ENCODE results near the gene MTARC2.

MTARC2 gene

DNA sequence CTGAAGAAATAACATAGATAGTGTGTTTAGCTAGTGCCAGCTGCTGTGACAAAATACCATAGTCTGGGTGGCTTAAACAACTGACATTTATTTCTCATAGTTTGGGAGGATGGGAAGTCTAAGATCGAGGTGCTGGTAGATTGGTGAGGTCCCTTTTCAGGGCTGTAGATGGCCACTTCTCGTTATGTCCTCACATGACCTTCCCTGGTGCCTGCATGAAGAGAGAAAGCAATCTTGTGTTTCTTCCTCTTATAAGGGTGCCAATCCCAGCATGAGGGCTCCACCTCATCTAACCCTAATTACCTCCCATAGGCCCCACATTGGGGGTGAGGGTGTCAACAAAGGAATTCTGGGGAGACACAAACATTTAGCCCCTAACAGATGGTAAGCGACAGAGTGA lies 9.3 kb downstream of the MTARC2 start:
- Histone ChIP-seq H3K4me3 (ENCODE audit: insufficient read length, low read depth) (no peak overlapping the region), H3K36me3 (ENCODE audit: insufficient read depth, insufficient read length, low read length) (peaks cover 32% of the 10 kb centered on the region), H3K9me3 (ENCODE audit: insufficient read depth, low read length) (no peaks in the 10 kb centered on the region), H3K9ac (ENCODE audit: insufficient read length, low read depth) (no peak overlapping the region), H3K4me1 (ENCODE audit: insufficient read depth, insufficient read length) (no peaks in the 10 kb centered on the region), H3K27me3 (ENCODE audit: insufficient read depth, insufficient read length) (no peaks in the 10 kb centered on the region)
- TF ChIP-seq YY1 (IDR thresholded peaks at IDR 0.05; ENCODE audit: insufficient read depth, insufficient read length) (no peak), SUZ12 (IDR thresholded peaks at IDR 0.05; ENCODE audit: extremely low read depth, insufficient read depth, insufficient read length) (no peak), ZNF274 (IDR thresholded peaks at IDR 0.05; ENCODE audit: low read depth, low read length) (no peak)
- DNase-seq (ENCODE audit: low read depth, low spot score): no peak

DNA sequence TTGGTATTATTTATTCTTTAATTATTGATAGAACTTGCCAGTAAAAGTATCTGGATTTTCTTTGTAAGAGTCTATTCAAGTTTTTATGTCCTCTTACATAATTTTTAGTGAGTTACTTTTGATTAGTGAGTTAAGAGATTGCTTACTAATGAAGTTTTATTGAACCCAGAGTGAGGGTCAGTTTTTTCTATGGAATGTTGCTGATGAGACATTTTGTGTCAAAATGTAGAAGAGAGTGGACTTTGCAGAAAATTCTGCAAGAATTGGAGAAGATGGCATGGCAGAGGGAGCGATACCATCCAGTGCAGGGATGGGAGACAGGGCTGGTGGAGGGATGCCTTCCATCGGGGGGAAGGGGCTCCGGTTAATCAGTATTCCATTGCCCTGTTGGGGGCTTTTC lies 11.0 kb downstream of the MTARC2 start:
- TF ChIP-seq ZNF274 (IDR thresholded peaks at IDR 0.05; ENCODE audit: low read depth, low read length) (no peak), YY1 (IDR thresholded peaks at IDR 0.05; ENCODE audit: insufficient read depth, insufficient read length) (no peak), SUZ12 (IDR thresholded peaks at IDR 0.05; ENCODE audit: extremely low read depth, insufficient read depth, insufficient read length) (no peak)
- no peak for DNase-seq (ENCODE audit: low read depth, low spot score)
- no peak overlapping the region for H3K9ac ChIP-seq (ENCODE audit: insufficient read length, low read depth)
- H3K36me3 ChIP-seq (ENCODE audit: insufficient read depth, insufficient read length, low read length): peaks cover 38% of the 10 kb centered on the region
- no peak overlapping the region for H3K4me3 ChIP-seq (ENCODE audit: insufficient read length, low read depth)
- no peaks in the 10 kb centered on the region for H3K27me3 ChIP-seq (ENCODE audit: insufficient read depth, insufficient read length)
- no peaks in the 10 kb centered on the region for H3K9me3 ChIP-seq (ENCODE audit: insufficient read depth, low read length)
- no peaks in the 10 kb centered on the region for H3K4me1 ChIP-seq (ENCODE audit: insufficient read depth, insufficient read length)

DNA sequence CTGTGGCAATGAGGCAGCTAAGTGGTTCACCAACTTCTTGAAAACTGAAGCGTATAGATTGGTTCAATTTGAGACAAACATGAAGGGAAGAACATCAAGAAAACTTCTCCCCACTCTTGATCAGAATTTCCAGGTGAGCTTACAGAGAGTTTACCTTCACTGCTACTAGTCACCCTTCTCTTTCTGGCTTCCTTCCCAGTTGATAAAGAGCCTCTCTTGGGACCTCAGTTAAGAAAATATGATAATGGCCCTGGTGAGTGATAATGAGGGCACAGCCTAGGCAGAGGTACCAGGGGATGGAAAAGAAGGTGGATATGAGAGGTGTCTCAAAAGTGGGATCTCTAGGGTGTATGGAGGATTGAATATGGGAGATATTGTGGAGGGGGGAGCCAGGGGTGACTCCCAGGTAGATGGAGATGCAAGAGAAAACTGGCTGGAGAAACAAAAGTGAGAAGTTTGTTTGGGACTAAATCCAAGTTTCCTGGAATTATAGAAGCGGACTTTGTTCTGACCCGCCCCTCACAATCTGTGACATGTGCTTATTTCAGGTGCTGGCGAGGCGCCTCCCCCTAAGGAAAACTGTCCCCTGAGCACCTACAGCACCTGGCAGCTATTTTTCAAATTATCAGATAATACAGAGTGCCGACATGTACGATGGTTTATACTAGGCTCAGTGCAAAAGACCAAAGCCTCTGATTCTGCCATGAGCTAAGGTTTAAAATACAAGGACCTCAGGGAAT lies 13.7 kb downstream of the MTARC2 start:
- H3K4me3 ChIP-seq (ENCODE audit: insufficient read length, low read depth): no peak overlapping the region
- DNase-seq (ENCODE audit: low read depth, low spot score): no peak
- H3K9me3 ChIP-seq (ENCODE audit: insufficient read depth, low read length): no peaks in the 10 kb centered on the region
- H3K9ac ChIP-seq (ENCODE audit: insufficient read length, low read depth): no peak overlapping the region
- H3K4me1 ChIP-seq (ENCODE audit: insufficient read depth, insufficient read length): no peaks in the 10 kb centered on the region
- TF ChIP-seq SUZ12 (IDR thresholded peaks at IDR 0.05; ENCODE audit: extremely low read depth, insufficient read depth, insufficient read length) (no peak), ZNF274 (IDR thresholded peaks at IDR 0.05; ENCODE audit: low read depth, low read length) (no peak), YY1 (IDR thresholded peaks at IDR 0.05; ENCODE audit: insufficient read depth, insufficient read length) (no peak)
- H3K36me3 ChIP-seq (ENCODE audit: insufficient read depth, insufficient read length, low read length): peaks cover 17% of the 10 kb centered on the region
- H3K27me3 ChIP-seq (ENCODE audit: insufficient read depth, insufficient read length): no peaks in the 10 kb centered on the region

DNA sequence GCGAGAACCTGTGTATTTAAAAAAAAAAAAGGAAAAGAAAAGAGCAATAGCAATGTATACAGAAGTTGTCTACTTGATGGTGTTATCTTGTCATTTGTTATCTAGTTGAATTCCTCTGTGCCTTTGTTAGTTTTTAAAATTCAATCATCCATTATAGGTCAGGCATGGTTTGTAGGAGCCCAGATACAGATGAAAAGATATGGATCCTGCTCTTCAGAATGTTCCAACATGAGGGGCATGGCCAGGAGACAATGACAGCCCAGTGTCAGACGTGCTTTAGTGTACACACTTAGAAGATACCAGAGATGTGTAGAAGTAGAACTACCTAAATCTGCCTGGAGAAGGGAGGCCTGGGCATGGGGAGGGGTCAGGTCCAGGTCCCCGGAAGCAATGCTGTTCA lies 16.6 kb downstream of the MTARC2 start:
- Histone ChIP-seq H3K4me1 (ENCODE audit: insufficient read depth, insufficient read length) (no peaks in the 10 kb centered on the region), H3K9ac (ENCODE audit: insufficient read length, low read depth) (no peak overlapping the region), H3K27me3 (ENCODE audit: insufficient read depth, insufficient read length) (no peaks in the 10 kb centered on the region), H3K36me3 (ENCODE audit: insufficient read depth, insufficient read length, low read length) (peaks cover 9% of the 10 kb centered on the region), H3K9me3 (ENCODE audit: insufficient read depth, low read length) (no peaks in the 10 kb centered on the region), H3K4me3 (ENCODE audit: insufficient read length, low read depth) (no peak overlapping the region)
- no peak for DNase-seq (ENCODE audit: low read depth, low spot score)
- TF ChIP-seq YY1 (IDR thresholded peaks at IDR 0.05; ENCODE audit: insufficient read depth, insufficient read length) (no peak), ZNF274 (IDR thresholded peaks at IDR 0.05; ENCODE audit: low read depth, low read length) (no peak), SUZ12 (IDR thresholded peaks at IDR 0.05; ENCODE audit: extremely low read depth, insufficient read depth, insufficient read length) (no peak)

DNA sequence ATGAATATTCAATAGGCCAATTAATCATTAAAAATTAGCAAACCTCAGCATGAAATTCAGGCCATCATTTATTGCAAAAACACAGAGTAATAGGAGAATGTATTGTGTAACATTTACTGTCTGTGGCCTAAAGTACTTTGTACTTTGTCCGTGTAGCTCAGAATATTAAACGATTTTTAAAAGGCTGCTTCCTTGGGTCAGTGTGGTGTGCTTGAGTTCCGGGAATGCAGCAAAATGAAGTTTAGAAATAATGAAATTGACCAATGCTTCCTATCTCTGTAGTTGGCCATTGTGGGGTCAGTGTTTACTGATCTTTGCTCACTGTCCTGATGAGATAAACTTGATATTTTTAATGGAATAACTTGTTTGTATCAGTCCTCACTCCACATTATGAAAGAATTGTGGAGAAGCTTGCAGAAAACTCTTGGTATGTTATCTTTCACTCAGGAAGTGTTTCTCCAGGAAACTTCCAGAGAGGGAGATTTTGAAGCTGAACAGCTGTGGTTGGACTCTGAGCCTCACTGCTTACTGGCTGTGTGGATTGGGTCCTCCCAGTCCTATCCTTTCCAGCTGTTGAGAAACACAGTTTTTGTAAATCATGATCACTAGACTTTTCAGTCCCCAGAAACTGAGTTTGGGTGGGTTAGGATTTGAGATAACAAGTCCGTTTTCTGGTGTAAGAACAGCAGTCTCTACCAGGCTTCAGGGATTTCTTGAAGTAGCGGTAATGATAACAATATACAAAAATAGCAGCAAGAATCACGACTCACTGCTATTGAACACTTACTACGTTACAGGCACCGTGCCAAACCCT lies 19.4 kb downstream of the MTARC2 start:
- Histone ChIP-seq H3K4me1 (ENCODE audit: insufficient read depth, insufficient read length) (peaks cover 3% of the 10 kb centered on the region), H3K27me3 (ENCODE audit: insufficient read depth, insufficient read length) (no peaks in the 10 kb centered on the region), H3K9me3 (ENCODE audit: insufficient read depth, low read length) (no peaks in the 10 kb centered on the region), H3K9ac (ENCODE audit: insufficient read length, low read depth) (no peak overlapping the region), H3K36me3 (ENCODE audit: insufficient read depth, insufficient read length, low read length) (peaks cover 7% of the 10 kb centered on the region), H3K4me3 (ENCODE audit: insufficient read length, low read depth) (no peak overlapping the region)
- TF ChIP-seq YY1 (IDR thresholded peaks at IDR 0.05; ENCODE audit: insufficient read depth, insufficient read length) (no peak), SUZ12 (IDR thresholded peaks at IDR 0.05; ENCODE audit: extremely low read depth, insufficient read depth, insufficient read length) (no peak), ZNF274 (IDR thresholded peaks at IDR 0.05; ENCODE audit: low read depth, low read length) (no peak)
- no peak for DNase-seq (ENCODE audit: low read depth, low spot score)

DNA sequence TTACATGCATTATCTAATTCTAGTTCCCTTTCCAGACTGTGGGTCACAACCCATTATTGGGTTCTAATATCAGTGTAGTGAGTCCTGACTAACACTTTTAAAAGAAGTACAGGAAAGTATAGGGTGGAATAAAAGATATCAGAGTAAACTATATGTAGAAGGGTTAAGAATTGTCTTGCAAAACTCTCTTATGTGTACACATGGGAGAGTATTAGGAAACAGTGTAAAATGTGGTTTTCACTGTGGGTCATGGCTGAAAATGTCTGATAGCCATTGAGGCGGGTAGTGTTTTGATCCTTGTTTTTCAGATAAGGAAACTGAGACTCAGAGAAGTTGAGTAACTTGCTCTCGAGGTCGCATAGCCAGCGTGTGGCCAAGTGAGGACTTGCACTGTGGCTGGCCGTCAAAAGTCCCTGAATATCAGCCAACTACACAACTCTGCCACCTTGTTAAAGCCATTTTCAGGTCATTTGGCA lies 20.0 kb downstream of the MTARC2 start:
- peaks cover 2% of the 10 kb centered on the region for H3K36me3 ChIP-seq (ENCODE audit: insufficient read depth, insufficient read length, low read length)
- H3K9me3 ChIP-seq (ENCODE audit: insufficient read depth, low read length): no peaks in the 10 kb centered on the region
- no peaks in the 10 kb centered on the region for H3K27me3 ChIP-seq (ENCODE audit: insufficient read depth, insufficient read length)
- H3K9ac ChIP-seq (ENCODE audit: insufficient read length, low read depth): no peak overlapping the region
- peaks cover 3% of the 10 kb centered on the region for H3K4me1 ChIP-seq (ENCODE audit: insufficient read depth, insufficient read length)
- TF ChIP-seq YY1 (IDR thresholded peaks at IDR 0.05; ENCODE audit: insufficient read depth, insufficient read length) (no peak), ZNF274 (IDR thresholded peaks at IDR 0.05; ENCODE audit: low read depth, low read length) (no peak), SUZ12 (IDR thresholded peaks at IDR 0.05; ENCODE audit: extremely low read depth, insufficient read depth, insufficient read length) (no peak)
- DNase-seq (ENCODE audit: low read depth, low spot score): no peak
- H3K4me3 ChIP-seq (ENCODE audit: insufficient read length, low read depth): no peak overlapping the region

DNA sequence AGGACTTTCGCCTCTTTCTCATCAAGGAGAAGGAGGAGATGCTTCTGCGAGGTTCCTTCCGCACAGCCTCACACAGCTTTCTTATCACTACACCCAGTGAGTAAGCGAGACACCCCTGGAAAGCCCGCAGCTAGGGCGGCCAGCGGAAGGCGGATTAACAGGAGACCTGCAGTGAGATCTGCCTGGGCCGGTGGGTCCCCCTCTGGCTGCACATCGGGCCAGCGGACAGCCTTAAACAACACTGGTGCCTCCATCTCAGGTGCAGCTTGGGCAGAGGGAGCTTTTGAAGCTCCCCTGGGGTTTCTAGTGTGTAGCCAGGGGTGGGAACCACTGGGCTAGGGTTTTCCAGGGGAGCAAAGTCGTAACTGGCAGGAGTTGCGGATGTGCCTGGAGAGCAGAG lies 21.1 kb downstream of the MTARC2 start:
- no peaks in the 10 kb centered on the region for H3K27me3 ChIP-seq (ENCODE audit: insufficient read depth, insufficient read length)
- peaks cover 2% of the 10 kb centered on the region for H3K36me3 ChIP-seq (ENCODE audit: insufficient read depth, insufficient read length, low read length)
- TF ChIP-seq YY1 (IDR thresholded peaks at IDR 0.05; ENCODE audit: insufficient read depth, insufficient read length) (no peak), ZNF274 (IDR thresholded peaks at IDR 0.05; ENCODE audit: low read depth, low read length) (no peak), SUZ12 (IDR thresholded peaks at IDR 0.05; ENCODE audit: extremely low read depth, insufficient read depth, insufficient read length) (no peak)
- no peak overlapping the region for H3K4me3 ChIP-seq (ENCODE audit: insufficient read length, low read depth)
- peaks cover 3% of the 10 kb centered on the region for H3K4me1 ChIP-seq (ENCODE audit: insufficient read depth, insufficient read length)
- no peak for DNase-seq (ENCODE audit: low read depth, low spot score)
- H3K9me3 ChIP-seq (ENCODE audit: insufficient read depth, low read length): no peaks in the 10 kb centered on the region
- H3K9ac ChIP-seq (ENCODE audit: insufficient read length, low read depth): no peak overlapping the region

Data from NT2/D1 (cell line).